NCI-H187 (cell line): ENCODE results near the gene MEG3.

ENCODE experiments used
- DNase-seq, 2 experiments: peaks; one replicate each; lab custom pipeline; 2025; lab: John Stamatoyannopoulos, UW

Gene MEG3

GRCh38 chr14:100825713-100826331, at the start of gene MEG3:
Gene MEG3, plus strand, starts transcription at chr14:100826118.
- DNase-seq, result no peak

- DNase-seq, result no peak
These were observed 49.1 kb upstream of the MEG3 start for GRCh38 chr14:100776681-100777365.

GRCh38 chr14:100777366-100777817, 48.5 kb upstream of the MEG3 start:
- DNase-seq, result no peak

- no peak for DNase-seq
These were observed 47.9 kb upstream of the MEG3 start for GRCh38 chr14:100777818-100778525.

GRCh38 chr14:100778526-100778882, 47.4 kb upstream of the MEG3 start:
- DNase-seq, result no peak

GRCh38 chr14:100778951-100779690, 46.8 kb upstream of the MEG3 start:
- DNase-seq, result no peak

- DNase-seq, result no peak
These were observed 46.2 kb upstream of the MEG3 start for GRCh38 chr14:100779691-100780080.

GRCh38 chr14:100780246-100780645, 45.7 kb upstream of the MEG3 start:
- DNase-seq, result no peak

- no peak for DNase-seq
These were observed 45.1 kb upstream of the MEG3 start for GRCh38 chr14:100780646-100781355.

GRCh38 chr14:100781952-100782351, 44.0 kb upstream of the MEG3 start:
- DNase-seq, result no peak

- DNase-seq, result peak; percentile 33 to 55
These were observed 43.2 kb upstream of the MEG3 start for GRCh38 chr14:100782516-100783320.

GRCh38 chr14:100783630-100784370, 42.1 kb upstream of the MEG3 start:
- peak; percentile 69 to 75 for DNase-seq

GRCh38 chr14:100784523-100785337, 41.2 kb upstream of the MEG3 start:
- peak; percentile 62 to 78 for DNase-seq

GRCh38 chr14:100785338-100785615, 40.6 kb upstream of the MEG3 start:
- DNase-seq, result no peak

GRCh38 chr14:100785626-100786025, 40.3 kb upstream of the MEG3 start:
- DNase-seq, result no peak

GRCh38 chr14:100786131-100786530, 39.8 kb upstream of the MEG3 start:
- no peak for DNase-seq

- no peak for DNase-seq
These were observed 39.2 kb upstream of the MEG3 start for GRCh38 chr14:100786576-100787219.

- DNase-seq, result no peak
These were observed 38.3 kb upstream of the MEG3 start for GRCh38 chr14:100787659-100788058.

GRCh38 chr14:100788517-100788916, 37.4 kb upstream of the MEG3 start:
- no peak for DNase-seq
